Testis (tissue), 2 donors: ENCODE results near the gene SMC5.

Source experiments
- CTCF ChIP-seq, 3 experiments: fragments of 450-650 bp in 2 of 3; fragments of 200-600 bp in 1 of 3; sonication (generic) in 1 of 3; IDR thresholded peaks; one replicate each; pipeline ENCODE4 v1.5.1; 2016 to 2019; ENCODE audit warnings: antibody characterized with exemption in 3 of 3, mild to moderate bottlenecking in 2 of 3, moderate library complexity in 1 of 3
- POLR2A ChIP-seq: fragments of 450-650 bp; IDR thresholded peaks from one replicate; pipeline ENCODE4 v1.6.1; 2017; ENCODE audit warnings: antibody characterized with exemption, mild to moderate bottlenecking, moderate library complexity

- TF ChIP-seq CTCF (IDR thresholded peaks at IDR 0.05) (no peak), POLR2A (no peak)
These were observed 56.6 kb downstream of the SMC5 start for GRCh38 chr9:70315389-70315788.
